Large intestine (tissue), 3 donors: ENCODE data around the gene WSCD2. TPM values are rescaled to one million over a fixed set of nuclear protein-coding genes. Genes with fewer than 3 reads are reported as not detected.

ENCODE experiments used
- DNase-seq, 2 donors: peaks; one replicate each; pipeline versions ENCODE4 v3.0.0 to v3.0.0-alpha.2; 2013
- H3K27ac ChIP-seq: one replicate; pipeline ENCODE4 v1.5.1; 2013; ENCODE audit warnings: low read length
- H3K27me3 ChIP-seq: 2 replicates; pipeline ENCODE4 v1.6.1; 2013; ENCODE audit warnings: low read length; ENCODE audit not compliant: control insufficient read depth, insufficient read depth
- H3K36me3 ChIP-seq: 2 replicates; pipeline ENCODE4 v1.6.1; 2013; ENCODE audit warnings: low read length; ENCODE audit not compliant: control insufficient read depth, insufficient read depth
- H3K4me1 ChIP-seq: one replicate; pipeline ENCODE4 v1.6.1; 2013; ENCODE audit warnings: low read length; ENCODE audit not compliant: control insufficient read depth, insufficient read depth
- H3K4me3 ChIP-seq: one replicate; pipeline ENCODE4 v1.5.1; 2013; ENCODE audit warnings: low read length
- H3K9me3 ChIP-seq: one replicate; pipeline ENCODE4 v1.6.1; 2013; ENCODE audit warnings: mild to moderate bottlenecking, low read depth, low read length, moderate library complexity; ENCODE audit not compliant: control insufficient read depth
- WGBS: methylation state at CpG from one replicate; pipeline ENCODE4 v1.1.5; 2013; ENCODE audit warnings: low lambda C conversion rate; ENCODE audit not compliant: insufficient coverage; 5-methylcytosine and 5-hydroxymethylcytosine counted together
- polyA plus RNA-seq: library from polyadenylated mRNA; unstranded; fragments of 120-200 nt; gene quantifications from one replicate; pipeline ENCODE4 v1.2.1, GENCODE V29; 2013

The WSCD2 gene
- polyA plus RNA-seq, 1 donor: 1.5 TPM

GRCh38 chr12:108117902-108118301, 11.2 kb upstream of the WSCD2 start:
- no peaks in the 10 kb centered on the region for H3K36me3 ChIP-seq
- H3K4me1 ChIP-seq: peaks cover 11% of the 10 kb centered on the region
- no peak overlapping the region for H3K27ac ChIP-seq
- H3K4me3 ChIP-seq: no peak overlapping the region
- no peak for DNase-seq
- H3K9me3 ChIP-seq: no peaks in the 10 kb centered on the region
- no peaks in the 10 kb centered on the region for H3K27me3 ChIP-seq

- Histone ChIP-seq H3K4me3 (no peak overlapping the region), H3K9me3 (no peaks in the 10 kb centered on the region), H3K27ac (peak overlapping the region; percentile 42), H3K27me3 (no peaks in the 10 kb centered on the region), H3K4me1 (peaks cover 11% of the 10 kb centered on the region), H3K36me3 (no peaks in the 10 kb centered on the region)
- WGBS: no CpG with 5 or more reads among the region's 7 CpGs
- peak; percentile 60 to 65 for DNase-seq
Measured at GRCh38 chr12:108119126-108119973, 9.7 kb upstream of the WSCD2 start.

GRCh38 chr12:108119974-108120862, 8.9 kb upstream of the WSCD2 start:
- DNase-seq: no peak
- no peak overlapping the region for H3K27ac ChIP-seq

GRCh38 chr12:108120863-108121165, 8.3 kb upstream of the WSCD2 start:
- no CpG with 5 or more reads among the region's 6 CpGs for WGBS
- Histone ChIP-seq H3K9me3 (no peaks in the 10 kb centered on the region), H3K27me3 (no peaks in the 10 kb centered on the region), H3K27ac (no peak overlapping the region), H3K4me1 (peaks cover 11% of the 10 kb centered on the region), H3K4me3 (no peak overlapping the region), H3K36me3 (no peaks in the 10 kb centered on the region)
- no peak for DNase-seq

More at GRCh38 chr12:108119974-108120862, 8.9 kb upstream of the WSCD2 start:
- WGBS: 86% methylated on average over 1 of the region's 8 CpGs
- no peaks in the 10 kb centered on the region for H3K9me3 ChIP-seq
- H3K27me3 ChIP-seq: no peaks in the 10 kb centered on the region
- H3K36me3 ChIP-seq: no peaks in the 10 kb centered on the region
- H3K4me3 ChIP-seq: no peak overlapping the region
- H3K4me1 ChIP-seq: peaks cover 11% of the 10 kb centered on the region

- Histone ChIP-seq H3K4me3 (no peak overlapping the region), H3K27me3 (peaks cover 3% of the 10 kb centered on the region), H3K4me1 (peaks cover 11% of the 10 kb centered on the region), H3K36me3 (no peaks in the 10 kb centered on the region), H3K27ac (no peak overlapping the region), H3K9me3 (no peaks in the 10 kb centered on the region)
- no CpG with 5 or more reads among the region's 6 CpGs for WGBS
- DNase-seq: no peak
Measured at GRCh38 chr12:108121320-108121719, 7.8 kb upstream of the WSCD2 start.

- Histone ChIP-seq H3K4me3 (no peak overlapping the region), H3K4me1 (peaks cover 11% of the 10 kb centered on the region), H3K9me3 (no peaks in the 10 kb centered on the region), H3K27ac (no peak overlapping the region), H3K36me3 (no peaks in the 10 kb centered on the region), H3K27me3 (peaks cover 7% of the 10 kb centered on the region)
- DNase-seq: no peak
- WGBS: no CpG with 5 or more reads among the region's 2 CpGs
Measured at GRCh38 chr12:108121728-108122471, 7.2 kb upstream of the WSCD2 start.

GRCh38 chr12:108122644-108123043, 6.4 kb upstream of the WSCD2 start:
- Histone ChIP-seq H3K9me3 (no peaks in the 10 kb centered on the region), H3K4me3 (no peak overlapping the region), H3K27ac (no peak overlapping the region), H3K36me3 (no peaks in the 10 kb centered on the region), H3K27me3 (peaks cover 14% of the 10 kb centered on the region), H3K4me1 (peaks cover 11% of the 10 kb centered on the region)
- WGBS: no CpG with 5 or more reads among the region's 2 CpGs
- DNase-seq: no peak

- H3K27ac ChIP-seq: no peak overlapping the region
- no peaks in the 10 kb centered on the region for H3K9me3 ChIP-seq
- no CpG with 5 or more reads among the region's 6 CpGs for WGBS
- no peak for DNase-seq
- H3K4me1 ChIP-seq: peaks cover 9% of the 10 kb centered on the region
- H3K4me3 ChIP-seq: no peak overlapping the region
- H3K27me3 ChIP-seq: peaks cover 18% of the 10 kb centered on the region
- H3K36me3 ChIP-seq: no peaks in the 10 kb centered on the region
Measured at GRCh38 chr12:108123402-108123801, 5.7 kb upstream of the WSCD2 start.

GRCh38 chr12:108125073-108125472, 4.0 kb upstream of the WSCD2 start:
- no peaks in the 10 kb centered on the region for H3K9me3 ChIP-seq

DNA sequence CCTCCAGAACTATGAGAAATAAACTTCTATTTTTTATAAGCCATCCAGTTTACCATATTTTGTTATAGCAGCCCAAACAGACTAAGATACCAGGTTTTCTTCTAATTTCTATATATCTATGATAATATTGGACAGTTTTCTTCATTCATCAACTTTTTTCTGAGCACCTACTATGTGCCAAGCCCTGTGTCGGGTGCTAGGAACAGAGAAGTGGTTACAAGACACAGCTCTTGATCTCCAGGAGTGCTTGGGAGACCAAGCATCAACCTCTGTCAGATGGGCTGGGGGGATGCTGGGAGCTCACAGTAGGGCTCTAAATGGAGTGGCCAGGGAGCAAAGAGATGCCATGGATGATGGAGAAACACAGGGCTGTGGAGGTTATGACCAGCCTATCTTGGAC, 2.9 kb upstream of the WSCD2 start:
- no peaks in the 10 kb centered on the region for H3K4me1 ChIP-seq
- no peak overlapping the region for H3K4me3 ChIP-seq
- H3K36me3 ChIP-seq: no peaks in the 10 kb centered on the region
- peaks cover 42% of the 10 kb centered on the region for H3K27me3 ChIP-seq
- WGBS: no CpG with 5 or more reads among the region's 1 CpG
- H3K27ac ChIP-seq: no peak overlapping the region
- no peak for DNase-seq
- H3K9me3 ChIP-seq: no peaks in the 10 kb centered on the region

More at GRCh38 chr12:108125073-108125472, 4.0 kb upstream of the WSCD2 start:
- H3K36me3 ChIP-seq: no peaks in the 10 kb centered on the region
- DNase-seq: no peak
- H3K4me1 ChIP-seq: no peaks in the 10 kb centered on the region
- H3K4me3 ChIP-seq: no peak overlapping the region
- H3K27ac ChIP-seq: no peak overlapping the region
- WGBS: 76% methylated on average over 2 of the region's 4 CpGs
- peaks cover 31% of the 10 kb centered on the region for H3K27me3 ChIP-seq
